Loucy (cell line): ENCODE measurements around the gene FCRL6.

Source experiments
- CTCF ChIP-seq: fragments of 200-600 bp; sonication (generic); conservative IDR thresholded peaks from 2 replicates; pipeline ENCODE4 v1.5.1; 2014; ENCODE audit warnings: mild to moderate bottlenecking, antibody characterized with exemption, low read length
- EZH2phosphoT487 ChIP-seq: fragments of 200-600 bp; IDR thresholded peaks from 2 replicates; pipeline ENCODE4 v1.6.1; 2018; ENCODE audit warnings: antibody characterized with exemption, mild to moderate bottlenecking, moderate library complexity, borderline replicate concordance

- TF ChIP-seq CTCF (peak; percentile 38), EZH2phosphoT487 (no peak)
Observed at GRCh38 chr1:159829273-159829634, 27.1 kb downstream of the FCRL6 start.
